ENCODE data around the gene POU3F3.

POU3F3 gene

GRCh38 chr2:104889291-104889959 is 35.5 kb downstream of the POU3F3 start:
- Histone ChIP-seq H3K36me3 (ENCODE audit: control insufficient read depth in 5 of 5, insufficient read depth in 5 of 5, low read length in 5 of 5) (no peaks in the 10 kb centered on the region), H3K4me3 (ENCODE audit: low read depth in 1 of 5, low read length in 5 of 5) (no peak overlapping the region), H3K4me1 (ENCODE audit: control insufficient read depth in 5 of 5, insufficient read depth in 5 of 5, low read length in 5 of 5) (no peaks in the 10 kb centered on the region), H3K9me3 (ENCODE audit: control insufficient read depth in 5 of 5, low read length in 5 of 5) (no peaks in the 10 kb centered on the region), H3K27me3 (ENCODE audit: control insufficient read depth in 5 of 5, insufficient read depth in 4 of 5, low read length in 5 of 5) (peaks cover 0 to 6% (median 5%) of the 10 kb centered on the region in 5 donors), H3K27ac (ENCODE audit: low read depth, low read length) (no peak overlapping the region), H3K9ac (ENCODE audit: low read length in 5 of 5) (no peak overlapping the region)

DNA sequence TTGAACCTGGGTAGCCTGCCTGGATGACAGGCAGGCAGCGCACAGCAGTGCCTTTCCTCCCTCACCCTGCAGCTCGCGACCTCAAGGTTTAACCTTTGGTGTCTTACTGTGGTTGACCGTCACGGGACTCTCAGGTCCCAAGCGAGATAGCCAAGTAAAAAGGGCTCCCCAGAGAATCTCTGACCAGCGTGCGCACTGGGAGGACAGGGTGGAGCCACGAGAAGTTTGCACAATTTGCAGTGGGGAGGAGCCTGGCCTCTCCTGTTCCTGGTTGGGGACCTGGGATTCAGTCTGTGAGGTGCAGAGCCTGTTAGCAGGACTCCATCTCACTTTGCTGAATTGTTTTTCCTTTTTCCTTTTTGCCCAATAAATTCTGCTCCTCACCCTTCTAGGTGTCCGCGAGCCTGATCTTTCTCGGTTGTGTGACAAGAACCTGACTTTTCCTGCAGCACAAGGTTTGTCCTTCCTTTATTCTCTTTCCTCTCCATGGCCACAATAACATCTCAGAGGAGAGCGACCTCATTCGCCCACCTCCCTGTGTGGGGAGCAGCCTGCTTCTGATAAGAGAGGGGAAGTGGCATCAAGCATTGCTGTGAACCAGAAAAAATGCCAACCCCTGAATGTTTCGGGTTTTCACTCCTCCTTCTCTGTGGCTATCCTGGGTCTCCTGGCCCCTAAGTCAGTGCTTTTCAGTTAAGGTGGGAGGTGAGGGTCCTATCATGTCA is 36.2 kb downstream of the POU3F3 start:
- H3K9me3 ChIP-seq (ENCODE audit: control insufficient read depth in 5 of 5, low read length in 5 of 5) = no peaks in the 10 kb centered on the region
- H3K9ac ChIP-seq (ENCODE audit: low read length in 5 of 5) = no peak overlapping the region
- no peak overlapping the region for H3K4me3 ChIP-seq (ENCODE audit: low read depth in 1 of 5, low read length in 5 of 5)
- H3K27me3 ChIP-seq (ENCODE audit: control insufficient read depth in 5 of 5, insufficient read depth in 4 of 5, low read length in 5 of 5) = peaks cover 0 to 6% (median 0%) of the 10 kb centered on the region in 5 donors
- no peaks in the 10 kb centered on the region for H3K4me1 ChIP-seq (ENCODE audit: control insufficient read depth in 5 of 5, insufficient read depth in 5 of 5, low read length in 5 of 5)
- no peak overlapping the region for H3K27ac ChIP-seq (ENCODE audit: low read depth, low read length)
- no peaks in the 10 kb centered on the region for H3K36me3 ChIP-seq (ENCODE audit: control insufficient read depth in 5 of 5, insufficient read depth in 5 of 5, low read length in 5 of 5)

GRCh38 chr2:104890685-104891069 is 36.8 kb downstream of the POU3F3 start:
- H3K27me3 ChIP-seq (ENCODE audit: control insufficient read depth in 5 of 5, insufficient read depth in 4 of 5, low read length in 5 of 5) = peaks cover 0 to 6% (median 0%) of the 10 kb centered on the region in 5 donors
- H3K9me3 ChIP-seq (ENCODE audit: control insufficient read depth in 5 of 5, low read length in 5 of 5) = no peaks in the 10 kb centered on the region
- no peak overlapping the region for H3K9ac ChIP-seq (ENCODE audit: low read length in 5 of 5)
- no peak overlapping the region for H3K4me3 ChIP-seq (ENCODE audit: low read depth in 1 of 5, low read length in 5 of 5)
- H3K4me1 ChIP-seq (ENCODE audit: control insufficient read depth in 5 of 5, insufficient read depth in 5 of 5, low read length in 5 of 5) = no peaks in the 10 kb centered on the region
- no peaks in the 10 kb centered on the region for H3K36me3 ChIP-seq (ENCODE audit: control insufficient read depth in 5 of 5, insufficient read depth in 5 of 5, low read length in 5 of 5)
- H3K27ac ChIP-seq (ENCODE audit: low read depth, low read length) = no peak overlapping the region

DNA sequence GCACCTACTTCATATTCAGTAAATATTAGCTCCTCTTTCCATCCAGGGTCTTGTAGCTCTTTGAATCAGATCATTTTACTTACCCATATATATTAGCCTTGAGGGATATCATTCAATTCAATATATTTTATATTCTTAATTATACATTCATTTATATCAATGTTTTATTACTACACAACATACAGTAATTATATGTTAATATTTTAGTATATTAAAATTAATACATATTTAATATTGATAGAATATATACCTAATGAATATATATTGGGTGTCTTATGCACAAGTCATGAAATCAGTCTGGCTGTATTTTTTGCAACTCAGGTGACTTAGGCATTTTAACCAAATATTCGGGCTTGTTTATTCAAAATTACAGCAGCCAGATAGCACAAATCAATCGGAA is 37.2 kb downstream of the POU3F3 start:
- H3K27ac ChIP-seq (ENCODE audit: low read depth, low read length) = no peak overlapping the region
- H3K4me3 ChIP-seq (ENCODE audit: low read depth in 1 of 5, low read length in 5 of 5) = no peak overlapping the region
- peaks cover 0 to 10% (median 0%) of the 10 kb centered on the region in 5 donors for H3K27me3 ChIP-seq (ENCODE audit: control insufficient read depth in 5 of 5, insufficient read depth in 4 of 5, low read length in 5 of 5)
- no peaks in the 10 kb centered on the region for H3K36me3 ChIP-seq (ENCODE audit: control insufficient read depth in 5 of 5, insufficient read depth in 5 of 5, low read length in 5 of 5)
- no peak overlapping the region for H3K9ac ChIP-seq (ENCODE audit: low read length in 5 of 5)
- H3K9me3 ChIP-seq (ENCODE audit: control insufficient read depth in 5 of 5, low read length in 5 of 5) = no peaks in the 10 kb centered on the region
- no peaks in the 10 kb centered on the region for H3K4me1 ChIP-seq (ENCODE audit: control insufficient read depth in 5 of 5, insufficient read depth in 5 of 5, low read length in 5 of 5)

DNA sequence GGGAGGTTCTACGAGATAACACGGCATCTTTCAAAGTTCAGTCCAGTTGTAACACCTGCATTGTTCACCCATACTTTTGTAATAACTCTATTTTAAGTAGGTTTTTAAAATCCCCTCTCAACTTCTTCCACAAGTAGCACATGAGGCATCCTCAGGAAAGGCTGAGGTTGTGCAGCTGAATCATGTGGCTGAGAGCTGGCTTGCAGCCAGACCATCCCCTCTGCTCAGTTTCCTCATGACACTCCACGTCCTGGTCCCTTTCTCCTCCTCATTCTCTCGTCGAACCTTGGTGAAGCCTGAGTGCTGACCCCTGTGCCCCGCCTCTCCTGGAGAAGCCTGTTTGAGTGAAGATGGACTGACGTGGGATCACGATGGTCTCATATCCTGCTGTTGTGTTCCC is 42.5 kb downstream of the POU3F3 start:
- H3K4me1 ChIP-seq (ENCODE audit: control insufficient read depth in 5 of 5, insufficient read depth in 5 of 5, low read length in 5 of 5) = no peaks in the 10 kb centered on the region
- no peaks in the 10 kb centered on the region for H3K9me3 ChIP-seq (ENCODE audit: control insufficient read depth in 5 of 5, low read length in 5 of 5)
- peaks cover 0 to 20% (median 4%) of the 10 kb centered on the region in 5 donors for H3K27me3 ChIP-seq (ENCODE audit: control insufficient read depth in 5 of 5, insufficient read depth in 4 of 5, low read length in 5 of 5)
- no peak overlapping the region for H3K27ac ChIP-seq (ENCODE audit: low read depth, low read length)
- no peaks in the 10 kb centered on the region for H3K36me3 ChIP-seq (ENCODE audit: control insufficient read depth in 5 of 5, insufficient read depth in 5 of 5, low read length in 5 of 5)
- no peak overlapping the region for H3K4me3 ChIP-seq (ENCODE audit: low read depth in 1 of 5, low read length in 5 of 5)
- H3K9ac ChIP-seq (ENCODE audit: low read length in 5 of 5) = no peak overlapping the region

GRCh38 chr2:104897515-104898184 is 43.7 kb downstream of the POU3F3 start:
- no peaks in the 10 kb centered on the region for H3K9me3 ChIP-seq (ENCODE audit: control insufficient read depth in 5 of 5, low read length in 5 of 5)
- no peak overlapping the region for H3K9ac ChIP-seq (ENCODE audit: low read length in 5 of 5)
- peaks cover 0 to 17% (median 4%) of the 10 kb centered on the region in 5 donors for H3K27me3 ChIP-seq (ENCODE audit: control insufficient read depth in 5 of 5, insufficient read depth in 4 of 5, low read length in 5 of 5)
- H3K4me3 ChIP-seq (ENCODE audit: low read depth in 1 of 5, low read length in 5 of 5) = no peak overlapping the region
- H3K36me3 ChIP-seq (ENCODE audit: control insufficient read depth in 5 of 5, insufficient read depth in 5 of 5, low read length in 5 of 5) = no peaks in the 10 kb centered on the region
- no peaks in the 10 kb centered on the region for H3K4me1 ChIP-seq (ENCODE audit: control insufficient read depth in 5 of 5, insufficient read depth in 5 of 5, low read length in 5 of 5)
- no peak overlapping the region for H3K27ac ChIP-seq (ENCODE audit: low read depth, low read length)

DNA sequence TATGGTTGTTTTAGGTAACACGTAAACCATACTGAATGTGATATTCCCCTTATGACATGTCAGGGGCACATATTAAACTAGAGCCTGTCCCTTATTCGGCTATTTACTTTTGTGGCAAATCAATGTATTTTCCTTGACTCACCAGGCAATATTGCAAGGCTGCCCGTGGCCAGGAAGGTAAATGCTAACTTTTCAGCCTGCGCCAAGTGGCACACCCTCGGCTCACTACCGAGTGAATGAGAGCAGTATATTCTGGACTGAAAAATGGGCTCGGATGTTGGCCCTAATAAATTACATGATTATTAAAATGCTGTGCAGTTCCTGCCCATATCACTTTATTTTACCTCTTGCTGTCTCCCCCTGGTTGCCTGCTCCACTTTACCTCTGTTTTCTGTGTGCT is 46.7 kb downstream of the POU3F3 start:
- Histone ChIP-seq H3K9ac (ENCODE audit: low read length in 5 of 5) (no peak overlapping the region), H3K27ac (ENCODE audit: low read depth, low read length) (no peak overlapping the region), H3K4me3 (ENCODE audit: low read depth in 1 of 5, low read length in 5 of 5) (no peak overlapping the region), H3K36me3 (ENCODE audit: control insufficient read depth in 5 of 5, insufficient read depth in 5 of 5, low read length in 5 of 5) (no peaks in the 10 kb centered on the region), H3K9me3 (ENCODE audit: control insufficient read depth in 5 of 5, low read length in 5 of 5) (no peaks in the 10 kb centered on the region), H3K4me1 (ENCODE audit: control insufficient read depth in 5 of 5, insufficient read depth in 5 of 5, low read length in 5 of 5) (no peaks in the 10 kb centered on the region), H3K27me3 (ENCODE audit: control insufficient read depth in 5 of 5, insufficient read depth in 4 of 5, low read length in 5 of 5) (peaks cover 0 to 14% (median 0%) of the 10 kb centered on the region in 5 donors)

DNA sequence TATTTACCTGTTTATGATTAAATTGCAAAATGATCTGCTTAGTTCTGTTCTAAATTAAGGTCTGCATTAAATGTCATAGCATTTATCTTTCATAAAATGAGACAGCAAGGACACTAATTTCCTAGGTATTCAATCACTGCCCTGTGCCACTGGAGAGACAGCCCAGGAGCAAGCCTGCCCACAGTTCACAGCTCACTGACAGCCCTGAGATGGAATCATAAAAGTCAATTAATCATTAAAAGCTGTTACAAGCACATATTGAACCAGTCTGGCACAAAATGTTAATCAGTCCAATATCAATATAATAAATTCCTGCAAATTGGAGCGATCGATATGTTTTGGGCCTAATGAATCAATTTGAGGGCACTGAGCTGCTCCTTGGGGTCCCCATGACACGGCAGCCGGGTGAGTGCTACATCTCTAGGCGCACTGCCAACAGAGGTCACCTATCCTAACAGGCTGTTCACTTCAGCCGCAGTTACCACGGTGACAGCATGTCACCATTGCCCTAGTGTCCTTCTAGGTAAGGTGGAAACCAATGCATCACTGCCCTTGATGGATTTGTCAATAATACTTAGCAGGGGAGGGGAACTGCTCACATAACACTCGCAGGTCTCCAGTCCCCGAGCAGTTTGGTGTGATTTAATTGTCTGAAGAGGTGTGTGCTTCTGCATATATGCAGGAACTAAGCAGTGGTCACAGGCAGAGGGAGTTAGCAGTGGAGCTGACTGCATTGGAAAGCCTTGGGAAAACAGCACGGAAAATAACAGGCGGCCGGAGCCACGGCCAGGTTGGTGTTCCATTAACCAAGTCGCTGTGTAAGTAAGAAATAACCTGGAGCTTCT is 47.3 kb downstream of the POU3F3 start:
- Histone ChIP-seq H3K27me3 (ENCODE audit: control insufficient read depth in 5 of 5, insufficient read depth in 4 of 5, low read length in 5 of 5) (peaks cover 0 to 9% (median 0%) of the 10 kb centered on the region in 5 donors), H3K27ac (ENCODE audit: low read depth, low read length) (no peak overlapping the region), H3K4me1 (ENCODE audit: control insufficient read depth in 5 of 5, insufficient read depth in 5 of 5, low read length in 5 of 5) (no peaks in the 10 kb centered on the region), H3K36me3 (ENCODE audit: control insufficient read depth in 5 of 5, insufficient read depth in 5 of 5, low read length in 5 of 5) (no peaks in the 10 kb centered on the region), H3K9me3 (ENCODE audit: control insufficient read depth in 5 of 5, low read length in 5 of 5) (no peaks in the 10 kb centered on the region), H3K4me3 (ENCODE audit: low read depth in 1 of 5, low read length in 5 of 5) (no peak overlapping the region), H3K9ac (ENCODE audit: low read length in 5 of 5) (no peak overlapping the region)

GRCh38 chr2:104902317-104902716 is 48.4 kb downstream of the POU3F3 start:
- no peaks in the 10 kb centered on the region for H3K36me3 ChIP-seq (ENCODE audit: control insufficient read depth in 5 of 5, insufficient read depth in 5 of 5, low read length in 5 of 5)
- H3K4me3 ChIP-seq (ENCODE audit: low read depth in 1 of 5, low read length in 5 of 5) = no peak overlapping the region
- H3K9me3 ChIP-seq (ENCODE audit: control insufficient read depth in 5 of 5, low read length in 5 of 5) = no peaks in the 10 kb centered on the region
- peaks cover 0 to 5% (median 0%) of the 10 kb centered on the region in 5 donors for H3K27me3 ChIP-seq (ENCODE audit: control insufficient read depth in 5 of 5, insufficient read depth in 4 of 5, low read length in 5 of 5)
- H3K4me1 ChIP-seq (ENCODE audit: control insufficient read depth in 5 of 5, insufficient read depth in 5 of 5, low read length in 5 of 5) = no peaks in the 10 kb centered on the region
- H3K27ac ChIP-seq (ENCODE audit: low read depth, low read length) = no peak overlapping the region
- H3K9ac ChIP-seq (ENCODE audit: low read length in 5 of 5) = no peak overlapping the region
